ENCODE measurements around the gene PCED1B.

- no peak for TF ChIP-seq CTCF (IDR thresholded peaks at IDR 0.05; ENCODE audit: poor library complexity)
- no peak for TF ChIP-seq EZH2phosphoT487 (IDR thresholded peaks at IDR 0.05; ENCODE audit: low read depth, severe bottlenecking, unreplicated experiment)
- no peak for TF ChIP-seq EZH2 (IDR thresholded peaks at IDR 0.05; ENCODE audit: borderline replicate concordance)
Measured at GRCh38 chr12:47213396-47213795, 134.0 kb downstream of the PCED1B start.
